GM23248 (cell line): ENCODE results near the gene KIF5B. TPM values are rescaled to one million over a fixed set of nuclear protein-coding genes. Genes with fewer than 3 reads are reported as not detected.

ENCODE experiments used
- DNase-seq: peaks from one replicate; pipeline ENCODE4 v3.0.0-alpha.2; 2015
- H2AFZ ChIP-seq: fragments of 200-600 bp; sonication (generic); 2 replicates; pipeline ENCODE4 v1.6.1; 2016; ENCODE audit warnings: antibody characterized with exemption
- H3F3A ChIP-seq: fragments of 200-600 bp; sonication (generic); 2 replicates; pipeline ENCODE4 v1.6.1; 2016; ENCODE audit warnings: mild to moderate bottlenecking, antibody characterized with exemption, mixed run types; ENCODE audit not compliant: insufficient read depth
- H3K27ac ChIP-seq: fragments of 200-600 bp; sonication (generic); 2 replicates; pipeline ENCODE4 v1.5.1; 2016; ENCODE audit warnings: mild to moderate bottlenecking
- H3K27me3 ChIP-seq: fragments of 200-600 bp; sonication (generic); replicated peaks from 2 replicates; pipeline ENCODE4 v1.6.1; 2016; ENCODE audit warnings: mild to moderate bottlenecking; ENCODE audit not compliant: insufficient read depth
- H3K36me3 ChIP-seq: fragments of 200-600 bp; sonication (generic); 2 replicates; pipeline ENCODE4 v1.6.1; 2016; ENCODE audit warnings: low read depth, mild to moderate bottlenecking
- H3K4me1 ChIP-seq: fragments of 200-600 bp; sonication (generic); 2 replicates; pipeline ENCODE4 v1.6.1; 2016; ENCODE audit warnings: mild to moderate bottlenecking; ENCODE audit not compliant: insufficient read depth
- H3K4me2 ChIP-seq: fragments of 200-600 bp; sonication (generic); one replicate; pipeline ENCODE4 v1.6.1; 2016; ENCODE audit warnings: mild to moderate bottlenecking; ENCODE audit not compliant: unreplicated experiment
- H3K4me3 ChIP-seq: fragments of 200-600 bp; sonication (generic); 2 replicates; pipeline ENCODE4 v1.5.1; 2016; ENCODE audit warnings: mild to moderate bottlenecking
- H3K79me2 ChIP-seq: fragments of 200-600 bp; sonication (generic); 2 replicates; pipeline ENCODE4 v1.6.1; 2016; ENCODE audit warnings: mild to moderate bottlenecking; ENCODE audit not compliant: insufficient read depth
- H3K9ac ChIP-seq: fragments of 200-600 bp; sonication (generic); 2 replicates; pipeline ENCODE4 v1.6.1; 2016; ENCODE audit warnings: mild to moderate bottlenecking
- H3K9me2 ChIP-seq: fragments of 200-600 bp; sonication (generic); 2 replicates; pipeline ENCODE4 v1.6.1; 2016; ENCODE audit warnings: mixed run types, mild to moderate bottlenecking, moderate library complexity; ENCODE audit not compliant: insufficient read depth
- H3K9me3 ChIP-seq: fragments of 200-600 bp; sonication (generic); one replicate; pipeline ENCODE4 v1.6.1; 2017; ENCODE audit warnings: low read depth
- H4K20me1 ChIP-seq: fragments of 200-600 bp; sonication (generic); 2 replicates; pipeline ENCODE4 v1.6.0; 2016; ENCODE audit not compliant: insufficient read depth
- EZH2 ChIP-seq: fragments of 200-600 bp; sonication (generic); IDR thresholded peaks from 2 replicates; pipeline ENCODE4 v1.6.1; 2018; ENCODE audit warnings: antibody characterized with exemption, mild to moderate bottlenecking; ENCODE audit not compliant: insufficient read depth, poor library complexity, severe bottlenecking
- EZH2phosphoT487 ChIP-seq: fragments of 200-600 bp; sonication (generic); IDR thresholded peaks from 2 replicates; pipeline ENCODE4 v1.6.1; 2018; ENCODE audit warnings: antibody characterized with exemption, moderate library complexity, mild to moderate bottlenecking, low read depth; ENCODE audit not compliant: insufficient read depth
- WGBS, 2 experiments: methylation state at CpG; one replicate each; pipeline ENCODE4 v1.1.6; 2015 to 2017; ENCODE audit warnings: low lambda C conversion rate in 2 of 2, low coverage in 1 of 2; ENCODE audit errors: missing lambda C conversion rate in 2 of 2; 5-methylcytosine and 5-hydroxymethylcytosine counted together
- in situ Hi-C: fragments of 300-500 bp; cut with MboI; formaldehyde crosslinking; loops from 2 replicates; pipeline ENCODE4 v1.15.0; 2020
- polyA plus RNA-seq: library from polyadenylated mRNA; unstranded; fragments of >200 nt; fragmentation: Nextera tagmentation; extraction: Ambion mirVana; gene quantifications from 2 replicates; pipeline ENCODE4 v1.2.1, GENCODE V29; 2016
- total RNA-seq: library from RNA; depleted of rRNA; stranded (reverse); fragments of >200 nt; shearing (Covaris generic); gene quantifications from 2 replicates; pipeline ENCODE4 v1.2.3, GENCODE V29; 2014

Gene KIF5B
- total and polyA plus RNA-seq, 2 experiments from 2014 or later = 81.5 to 133 TPM

GRCh38 chr10:32035038-32035437, 21.2 kb downstream of the KIF5B start:
- H3K36me3 ChIP-seq = peaks cover 99% of the 10 kb centered on the region
- WGBS, 2 experiments = 93 to 100% methylated on average over 1 of the region's 1 CpG
- DNase-seq = no peak
- H4K20me1 ChIP-seq = no peaks in the 10 kb centered on the region
- H2AFZ ChIP-seq = no peak overlapping the region
- no peak overlapping the region for H3K4me3 ChIP-seq
- no peak overlapping the region for H3K4me2 ChIP-seq
- no peak overlapping the region for H3K27ac ChIP-seq
- H3K79me2 ChIP-seq = peaks cover 97% of the 10 kb centered on the region
- no peak for TF ChIP-seq EZH2
- TF ChIP-seq EZH2phosphoT487 = no peak
- no peaks in the 10 kb centered on the region for H3K9me3 ChIP-seq
- no peak overlapping the region for H3K9ac ChIP-seq
- no peaks in the 10 kb centered on the region for H3F3A ChIP-seq
- H3K27me3 ChIP-seq = no peaks in the 10 kb centered on the region
- no peaks in the 10 kb centered on the region for H3K9me2 ChIP-seq
- in situ Hi-C loops = no loop called here
- peaks cover 16% of the 10 kb centered on the region for H3K4me1 ChIP-seq

- Histone ChIP-seq H2AFZ (no peak overlapping the region), H3K27me3 (no peaks in the 10 kb centered on the region), H3K79me2 (peaks cover 97% of the 10 kb centered on the region), H3K9me3 (no peaks in the 10 kb centered on the region), H3K9me2 (no peaks in the 10 kb centered on the region), H3F3A (0 out of 2 replicates have a peak, but pooled peaks cover 3% of the 10 kb centered on the region), H3K4me1 (no peaks in the 10 kb centered on the region), H3K9ac (no peak overlapping the region), H3K4me3 (no peak overlapping the region), H4K20me1 (0 out of 2 replicates have a peak, but pooled peaks cover 5% of the 10 kb centered on the region), H3K4me2 (no peak overlapping the region), H3K27ac (no peak overlapping the region), H3K36me3 (peaks cover 99% of the 10 kb centered on the region)
- in situ Hi-C loops = no loop called here
- no peak for TF ChIP-seq EZH2phosphoT487
- no peak for TF ChIP-seq EZH2
- no peak for DNase-seq
- WGBS, 2 experiments = 82 to 97% methylated on average over 5 of the region's 5 CpGs
These were observed 23.1 kb downstream of the KIF5B start for GRCh38 chr10:32033171-32033570.

GRCh38 chr10:32031920-32032319, 24.3 kb downstream of the KIF5B start:
- no peak for DNase-seq
- no peak for TF ChIP-seq EZH2phosphoT487
- TF ChIP-seq EZH2 = no peak
- peaks cover 99% of the 10 kb centered on the region for H3K36me3 ChIP-seq
- H3K27me3 ChIP-seq = no peaks in the 10 kb centered on the region
- H3K27ac ChIP-seq = no peak overlapping the region
- H3K9me3 ChIP-seq = no peaks in the 10 kb centered on the region
- no peak overlapping the region for H3K4me3 ChIP-seq
- H3K79me2 ChIP-seq = peaks cover 97% of the 10 kb centered on the region
- in situ Hi-C loops = no loop called here
- H4K20me1 ChIP-seq = 0 out of 2 replicates have a peak, but pooled peaks cover 5% of the 10 kb centered on the region
- 0 out of 2 replicates have a peak, but pooled peaks cover 3% of the 10 kb centered on the region for H3F3A ChIP-seq
- no peaks in the 10 kb centered on the region for H3K9me2 ChIP-seq
- H2AFZ ChIP-seq = no peak overlapping the region
- no peak overlapping the region for H3K9ac ChIP-seq
- H3K4me1 ChIP-seq = no peaks in the 10 kb centered on the region
- H3K4me2 ChIP-seq = no peak overlapping the region
- 98 to 99% methylated on average over 3 to 4 of the region's 4 CpGs for WGBS, 2 experiments

- no peaks in the 10 kb centered on the region for H3K4me1 ChIP-seq
- no peak for TF ChIP-seq EZH2
- TF ChIP-seq EZH2phosphoT487 = no peak
- H2AFZ ChIP-seq = no peak overlapping the region
- DNase-seq = no peak
- in situ Hi-C loops = no loop called here
- 0 out of 2 replicates have a peak, but pooled peaks cover 5% of the 10 kb centered on the region for H4K20me1 ChIP-seq
- H3K4me2 ChIP-seq = no peak overlapping the region
- H3K9ac ChIP-seq = no peak overlapping the region
- no peak overlapping the region for H3K27ac ChIP-seq
- no peaks in the 10 kb centered on the region for H3K27me3 ChIP-seq
- 0 out of 2 replicates have a peak, but pooled peaks cover 3% of the 10 kb centered on the region for H3F3A ChIP-seq
- H3K9me3 ChIP-seq = no peaks in the 10 kb centered on the region
- peaks cover 97% of the 10 kb centered on the region for H3K79me2 ChIP-seq
- WGBS, 2 experiments = 95% methylated on average over 6 of the region's 6 CpGs
- H3K36me3 ChIP-seq = peaks cover 99% of the 10 kb centered on the region
- no peak overlapping the region for H3K4me3 ChIP-seq
- H3K9me2 ChIP-seq = no peaks in the 10 kb centered on the region
These were observed 24.8 kb downstream of the KIF5B start for GRCh38 chr10:32031424-32031823.

GRCh38 chr10:32028710-32029109, 27.5 kb downstream of the KIF5B start:
- H2AFZ ChIP-seq = no peak overlapping the region
- no peaks in the 10 kb centered on the region for H3K27me3 ChIP-seq
- H3K9me2 ChIP-seq = no peaks in the 10 kb centered on the region
- no peak overlapping the region for H3K9ac ChIP-seq
- peaks cover 93% of the 10 kb centered on the region for H3K79me2 ChIP-seq
- TF ChIP-seq EZH2 = no peak
- H4K20me1 ChIP-seq = peaks cover 5% of the 10 kb centered on the region; the same call in 1 of the 2 replicates
- H3F3A ChIP-seq = 0 out of 2 replicates have a peak, but pooled peaks cover 3% of the 10 kb centered on the region
- 39 to 49% methylated on average over 1 of the region's 1 CpG for WGBS, 2 experiments
- in situ Hi-C loops = no loop called here
- H3K4me1 ChIP-seq = no peaks in the 10 kb centered on the region
- H3K4me3 ChIP-seq = no peak overlapping the region
- DNase-seq = no peak
- peaks cover 82% of the 10 kb centered on the region for H3K36me3 ChIP-seq
- no peak overlapping the region for H3K4me2 ChIP-seq
- no peak overlapping the region for H3K27ac ChIP-seq
- no peaks in the 10 kb centered on the region for H3K9me3 ChIP-seq
